ENCODE data around the gene MTF2.

DNA sequence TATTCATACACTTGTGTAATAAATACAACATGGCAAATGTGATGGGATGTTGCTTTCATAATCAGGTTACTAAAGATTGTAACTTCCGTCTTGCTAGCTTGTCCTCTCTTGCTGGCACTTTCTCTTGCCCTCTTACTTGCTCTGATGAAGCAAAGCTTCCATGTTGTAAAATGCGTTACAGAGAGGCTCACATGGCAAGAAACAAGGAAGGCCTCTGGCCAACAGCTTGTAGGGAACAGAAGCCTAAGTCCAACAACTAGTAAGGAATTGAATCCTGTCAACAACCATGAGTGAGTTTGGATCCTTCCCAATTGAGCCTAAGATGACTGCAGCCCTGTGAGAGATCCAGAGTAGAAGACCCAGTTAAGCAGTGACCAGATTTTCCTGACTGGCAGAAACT is 85.7 kb downstream of the MTF2 start:
- TF ChIP-seq, protein P1, sequence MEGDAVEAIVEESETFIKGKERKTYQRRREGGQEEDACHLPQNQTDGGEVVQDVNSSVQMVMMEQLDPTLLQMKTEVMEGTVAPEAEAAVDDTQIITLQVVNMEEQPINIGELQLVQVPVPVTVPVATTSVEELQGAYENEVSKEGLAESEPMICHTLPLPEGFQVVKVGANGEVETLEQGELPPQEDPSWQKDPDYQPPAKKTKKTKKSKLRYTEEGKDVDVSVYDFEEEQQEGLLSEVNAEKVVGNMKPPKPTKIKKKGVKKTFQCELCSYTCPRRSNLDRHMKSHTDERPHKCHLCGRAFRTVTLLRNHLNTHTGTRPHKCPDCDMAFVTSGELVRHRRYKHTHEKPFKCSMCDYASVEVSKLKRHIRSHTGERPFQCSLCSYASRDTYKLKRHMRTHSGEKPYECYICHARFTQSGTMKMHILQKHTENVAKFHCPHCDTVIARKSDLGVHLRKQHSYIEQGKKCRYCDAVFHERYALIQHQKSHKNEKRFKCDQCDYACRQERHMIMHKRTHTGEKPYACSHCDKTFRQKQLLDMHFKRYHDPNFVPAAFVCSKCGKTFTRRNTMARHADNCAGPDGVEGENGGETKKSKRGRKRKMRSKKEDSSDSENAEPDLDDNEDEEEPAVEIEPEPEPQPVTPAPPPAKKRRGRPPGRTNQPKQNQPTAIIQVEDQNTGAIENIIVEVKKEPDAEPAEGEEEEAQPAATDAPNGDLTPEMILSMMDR (IDR thresholded peaks at IDR 0.05; ENCODE audit: low read depth, low read length, missing input control): no peak
- TF ChIP-seq NR2F2 (IDR thresholded peaks at IDR 0.05): no peak
- TF ChIP-seq, protein P2, sequence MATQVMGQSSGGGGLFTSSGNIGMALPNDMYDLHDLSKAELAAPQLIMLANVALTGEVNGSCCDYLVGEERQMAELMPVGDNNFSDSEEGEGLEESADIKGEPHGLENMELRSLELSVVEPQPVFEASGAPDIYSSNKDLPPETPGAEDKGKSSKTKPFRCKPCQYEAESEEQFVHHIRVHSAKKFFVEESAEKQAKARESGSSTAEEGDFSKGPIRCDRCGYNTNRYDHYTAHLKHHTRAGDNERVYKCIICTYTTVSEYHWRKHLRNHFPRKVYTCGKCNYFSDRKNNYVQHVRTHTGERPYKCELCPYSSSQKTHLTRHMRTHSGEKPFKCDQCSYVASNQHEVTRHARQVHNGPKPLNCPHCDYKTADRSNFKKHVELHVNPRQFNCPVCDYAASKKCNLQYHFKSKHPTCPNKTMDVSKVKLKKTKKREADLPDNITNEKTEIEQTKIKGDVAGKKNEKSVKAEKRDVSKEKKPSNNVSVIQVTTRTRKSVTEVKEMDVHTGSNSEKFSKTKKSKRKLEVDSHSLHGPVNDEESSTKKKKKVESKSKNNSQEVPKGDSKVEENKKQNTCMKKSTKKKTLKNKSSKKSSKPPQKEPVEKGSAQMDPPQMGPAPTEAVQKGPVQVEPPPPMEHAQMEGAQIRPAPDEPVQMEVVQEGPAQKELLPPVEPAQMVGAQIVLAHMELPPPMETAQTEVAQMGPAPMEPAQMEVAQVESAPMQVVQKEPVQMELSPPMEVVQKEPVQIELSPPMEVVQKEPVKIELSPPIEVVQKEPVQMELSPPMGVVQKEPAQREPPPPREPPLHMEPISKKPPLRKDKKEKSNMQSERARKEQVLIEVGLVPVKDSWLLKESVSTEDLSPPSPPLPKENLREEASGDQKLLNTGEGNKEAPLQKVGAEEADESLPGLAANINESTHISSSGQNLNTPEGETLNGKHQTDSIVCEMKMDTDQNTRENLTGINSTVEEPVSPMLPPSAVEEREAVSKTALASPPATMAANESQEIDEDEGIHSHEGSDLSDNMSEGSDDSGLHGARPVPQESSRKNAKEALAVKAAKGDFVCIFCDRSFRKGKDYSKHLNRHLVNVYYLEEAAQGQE (IDR thresholded peaks at IDR 0.05): no peak
- TF ChIP-seq HNF4A (conservative IDR thresholded peaks at IDR 0.05): no peak
- TF ChIP-seq EGR1 (IDR thresholded peaks at IDR 0.05; ENCODE audit: low read depth in 2 of 2): no peak
- no peak for TF ChIP-seq FOXA2 (IDR thresholded peaks at IDR 0.05)
- TF ChIP-seq GABPA (IDR thresholded peaks at IDR 0.05 in 1 of 2, conservative IDR thresholded peaks at IDR 0.05 in 1 of 2): no peak
- TF ChIP-seq JUND (IDR thresholded peaks at IDR 0.05): no peak
- TF ChIP-seq RXRA (IDR thresholded peaks at IDR 0.05): no peak
- no peak for TF ChIP-seq YY1 (IDR thresholded peaks at IDR 0.05)
- TF ChIP-seq, protein P3, sequence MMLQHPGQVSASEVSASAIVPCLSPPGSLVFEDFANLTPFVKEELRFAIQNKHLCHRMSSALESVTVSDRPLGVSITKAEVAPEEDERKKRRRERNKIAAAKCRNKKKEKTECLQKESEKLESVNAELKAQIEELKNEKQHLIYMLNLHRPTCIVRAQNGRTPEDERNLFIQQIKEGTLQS (IDR thresholded peaks at IDR 0.05): no peak

Measured in liver (tissue), 3 donors.